Measurements from ENCODE around the gene PA2G4.

GRCh38 chr12:56143870-56144269 is 39.5 kb downstream of the PA2G4 start:
- TF ChIP-seq CTCF (IDR thresholded peaks at IDR 0.05; ENCODE audit: poor library complexity) (no peak), EZH2 (IDR thresholded peaks at IDR 0.05; ENCODE audit: borderline replicate concordance) (no peak)
